DMS 273 (cell line): Measurements from ENCODE around the gene JDP2.

ENCODE experiments used
- DNase-seq: peaks from one replicate; lab custom pipeline; 2025; ENCODE audit not compliant: unreplicated experiment; lab: John Stamatoyannopoulos, UW

JDP2 gene

GRCh38 chr14:75479770-75480600, 52.2 kb downstream of the JDP2 start:
- DNase-seq, result no peak

GRCh38 chr14:75482366-75482765, 54.5 kb downstream of the JDP2 start:
- DNase-seq, result no peak

GRCh38 chr14:75484711-75485429, 57.0 kb downstream of the JDP2 start:
- no peak for DNase-seq

GRCh38 chr14:75486318-75486717, 58.5 kb downstream of the JDP2 start:
- DNase-seq, result no peak

DNA sequence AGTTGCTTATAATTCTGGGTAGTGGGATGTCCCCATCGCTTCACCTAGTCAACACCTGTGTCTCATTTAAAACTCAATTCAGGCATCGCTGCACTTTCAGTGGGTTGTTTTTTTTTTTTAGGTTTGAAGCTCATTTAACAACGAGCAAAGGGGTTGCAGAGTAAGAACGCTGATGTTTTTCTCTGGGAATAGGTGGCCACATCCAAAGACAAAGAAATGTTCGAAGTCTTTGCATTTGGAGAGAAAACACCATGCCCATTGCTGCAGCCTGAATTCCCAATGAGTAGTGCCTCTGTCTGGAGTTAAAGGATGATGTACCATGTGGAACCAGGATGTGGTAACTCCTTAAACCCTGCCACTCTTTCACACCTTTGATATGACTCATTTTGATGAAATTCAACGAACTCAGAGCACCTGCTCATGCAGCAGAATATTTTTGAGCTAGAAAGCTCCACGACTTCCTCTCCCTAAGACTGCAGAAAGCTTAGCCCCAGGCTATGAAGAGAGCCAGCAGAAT, 59.4 kb downstream of the JDP2 start:
- no peak for DNase-seq

- DNase-seq, result no peak
Measured at GRCh38 chr14:75489480-75489837, 61.6 kb downstream of the JDP2 start.

DNA sequence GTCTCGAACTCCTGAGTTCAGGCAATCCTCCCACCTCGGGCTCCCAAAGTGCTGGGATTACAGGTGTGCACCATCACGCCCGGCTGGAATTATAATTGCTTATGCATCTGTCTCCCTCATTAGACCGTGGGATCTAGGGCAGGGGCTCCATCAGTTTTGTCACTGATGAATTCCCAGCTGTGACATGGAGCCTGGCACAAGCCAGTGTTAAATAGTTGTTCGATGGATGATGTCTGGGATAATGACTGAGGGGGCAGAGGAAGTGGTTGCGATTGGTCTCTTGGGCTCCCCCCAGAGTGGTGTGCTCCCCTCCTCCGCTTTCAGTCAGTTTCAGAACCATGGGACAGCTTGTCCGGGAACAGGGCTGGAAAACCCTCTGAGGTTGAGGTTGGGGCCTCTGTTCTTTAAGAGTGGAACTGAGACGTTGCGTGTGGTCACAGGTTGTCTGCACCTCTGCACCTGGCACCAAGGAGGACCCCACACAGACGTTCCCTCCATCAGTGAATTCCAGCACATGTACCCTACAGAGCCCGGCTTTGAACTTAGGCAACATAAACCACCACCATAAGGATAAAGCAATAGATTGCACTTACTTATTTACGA, 63.7 kb downstream of the JDP2 start:
- DNase-seq, result no peak

GRCh38 chr14:75492832-75493591, 65.2 kb downstream of the JDP2 start:
- no peak for DNase-seq

DNA sequence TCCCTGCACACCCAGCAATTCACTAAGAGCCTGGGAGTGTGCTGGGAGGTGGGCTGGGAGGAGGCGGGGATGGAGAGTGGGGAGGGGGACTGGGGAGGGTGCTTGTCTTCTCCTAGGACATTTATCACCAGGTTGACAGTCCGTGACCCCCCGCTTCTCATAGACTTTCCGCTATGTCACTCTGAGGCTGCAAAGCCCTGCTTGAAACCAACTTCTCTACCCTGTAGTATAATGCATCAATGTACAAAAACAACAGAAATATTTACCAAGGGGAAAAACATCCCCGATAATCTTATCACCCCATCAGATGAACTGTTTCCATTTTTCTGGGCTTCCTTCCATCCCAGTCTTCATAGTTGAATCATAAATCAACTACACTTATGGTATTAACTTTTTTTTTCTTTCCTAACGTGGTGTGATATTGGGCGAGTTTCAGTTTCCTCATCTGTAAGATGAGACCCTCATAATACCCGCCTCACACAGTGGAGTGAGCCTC, 65.8 kb downstream of the JDP2 start:
- no peak for DNase-seq

- DNase-seq, result no peak
Measured at GRCh38 chr14:75494896-75495295, 67.1 kb downstream of the JDP2 start.

DNA sequence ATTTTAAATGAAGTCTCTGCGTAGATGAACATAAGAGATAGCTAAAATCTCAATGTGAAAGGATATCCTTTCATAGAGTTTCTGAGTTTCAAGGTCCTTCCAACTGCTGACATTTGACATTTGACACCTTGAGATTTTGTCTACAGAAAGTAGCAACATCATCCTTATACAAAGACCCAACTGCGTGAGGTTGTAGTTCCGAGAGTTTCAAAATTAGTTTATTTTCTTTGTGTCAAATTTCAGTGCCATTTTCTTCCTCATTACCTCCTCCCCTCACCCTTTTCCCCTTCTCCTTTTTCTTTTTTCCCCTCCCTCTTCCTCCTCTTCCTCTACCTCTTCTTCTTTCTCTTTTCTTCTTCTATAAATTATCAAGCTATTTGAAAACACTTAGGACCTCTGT, 67.6 kb downstream of the JDP2 start:
- no peak for DNase-seq

DNA sequence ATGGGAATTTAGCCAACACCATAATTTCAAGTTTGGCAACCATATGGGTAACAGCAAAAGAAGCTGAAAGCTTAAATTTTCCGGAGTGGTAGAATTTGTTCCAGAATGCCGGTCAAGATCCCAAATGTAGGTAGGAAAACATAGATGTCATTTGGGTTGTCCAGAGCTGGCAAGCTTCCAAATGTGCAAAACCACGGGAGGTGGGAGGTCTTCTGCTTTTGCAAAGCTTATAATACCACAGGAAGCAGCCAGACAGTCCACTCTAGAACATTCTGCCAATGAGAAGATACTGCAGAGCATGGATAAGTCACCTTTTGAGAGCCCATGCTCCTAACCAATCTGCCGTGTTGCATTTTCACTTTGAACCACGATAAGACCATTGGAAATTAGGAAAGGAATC, 68.1 kb downstream of the JDP2 start:
- DNase-seq, result no peak

DNA sequence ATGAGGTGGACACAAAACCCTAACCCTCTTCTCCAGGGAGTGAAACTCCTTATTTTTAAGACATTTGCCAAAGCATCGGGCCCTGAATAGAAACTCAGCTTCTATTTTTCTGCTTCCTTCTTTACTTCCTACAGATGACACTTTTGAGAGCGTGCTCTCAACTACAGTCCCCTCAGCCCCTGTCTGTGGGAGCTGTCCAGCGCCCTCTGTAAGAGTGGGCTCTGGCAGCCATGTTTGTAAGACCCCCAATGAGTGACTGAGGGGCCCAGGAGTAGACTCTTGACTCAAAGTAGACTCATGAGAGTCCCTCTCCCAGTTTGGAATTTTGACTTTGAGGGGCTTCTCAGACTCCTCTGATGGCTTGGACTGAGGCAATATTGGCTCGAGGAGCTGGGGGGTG, 68.9 kb downstream of the JDP2 start:
- no peak for DNase-seq

DNA sequence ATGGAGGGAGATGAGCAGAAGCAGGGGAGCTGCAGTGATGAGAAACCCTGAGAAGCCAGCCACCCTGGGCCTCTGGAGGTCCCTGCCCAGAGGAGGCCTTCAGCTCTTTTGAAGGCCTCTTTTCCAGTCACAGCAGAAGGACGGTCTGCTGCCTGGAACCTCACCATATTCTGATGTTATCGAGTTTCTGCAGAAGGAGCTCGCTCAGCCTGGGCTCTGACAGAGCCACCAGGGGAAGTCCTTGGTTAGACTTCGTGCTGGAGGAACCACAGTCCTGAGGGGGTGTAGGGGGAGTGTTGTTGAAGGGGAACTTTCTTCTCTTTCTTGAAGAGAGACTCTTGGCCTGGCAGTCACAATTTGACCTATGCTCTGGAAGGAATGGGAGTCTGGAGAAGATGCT, 69.4 kb downstream of the JDP2 start:
- no peak for DNase-seq

- DNase-seq, result no peak
Measured at GRCh38 chr14:75497701-75498100, 69.9 kb downstream of the JDP2 start.

DNA sequence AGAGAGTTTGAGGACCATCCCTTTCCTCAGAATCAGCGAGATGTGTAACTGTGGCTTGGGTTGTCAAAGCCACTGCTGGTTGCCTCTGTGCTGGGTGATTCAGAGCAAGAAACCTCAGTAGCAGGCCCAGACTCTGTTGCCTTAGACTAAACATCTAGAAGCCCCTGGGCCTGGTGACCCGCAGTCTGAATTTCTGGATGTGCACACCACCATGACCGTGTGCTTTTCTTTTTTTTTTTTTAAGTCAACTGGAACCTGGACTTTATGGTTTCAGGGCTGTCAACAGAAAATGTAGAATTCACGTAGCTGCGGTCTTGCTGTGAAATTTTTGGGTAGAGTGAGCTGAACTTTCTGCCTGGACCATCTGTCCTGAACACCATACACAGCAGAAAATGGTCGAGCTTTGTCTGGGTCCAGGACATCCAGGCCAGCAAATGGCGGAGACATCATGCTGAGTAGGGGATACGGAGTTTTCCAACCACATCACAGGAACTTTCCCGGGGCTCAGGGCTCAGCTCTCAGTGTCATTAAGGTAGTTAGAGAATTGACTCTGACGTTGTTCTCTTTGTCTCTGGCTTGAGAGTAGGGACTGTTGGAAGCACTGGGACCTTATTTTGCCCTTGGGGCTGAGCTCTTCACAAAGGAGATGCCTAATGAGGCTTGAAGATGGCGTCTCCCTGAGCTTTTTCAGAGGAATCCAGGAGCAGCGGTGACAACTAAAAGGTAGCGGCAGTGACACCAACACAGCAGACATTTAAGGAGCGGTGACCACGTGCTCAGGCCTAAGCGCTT, 71.5 kb downstream of the JDP2 start:
- no peak for DNase-seq

GRCh38 chr14:75501080-75501479, 73.3 kb downstream of the JDP2 start:
- DNase-seq, result no peak

DNA sequence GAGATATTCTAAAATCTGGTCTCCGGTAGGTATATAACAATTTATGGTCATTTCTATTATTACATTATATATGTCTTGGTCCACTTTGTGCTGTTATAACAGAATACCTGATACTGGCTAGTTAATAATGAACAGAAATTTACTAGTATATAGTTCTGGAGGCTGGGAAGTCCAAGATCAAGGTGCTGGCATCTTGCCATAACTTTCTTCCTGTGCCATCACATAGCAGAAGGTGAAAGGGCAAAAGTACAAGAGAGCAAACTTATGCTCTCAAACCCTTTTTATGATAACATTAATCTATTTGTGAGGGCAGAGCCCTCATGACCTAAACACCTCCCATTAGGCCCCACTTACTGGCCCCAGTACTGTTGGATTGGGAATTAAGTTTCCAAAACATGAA, 76.6 kb downstream of the JDP2 start:
- no peak for DNase-seq

DNA sequence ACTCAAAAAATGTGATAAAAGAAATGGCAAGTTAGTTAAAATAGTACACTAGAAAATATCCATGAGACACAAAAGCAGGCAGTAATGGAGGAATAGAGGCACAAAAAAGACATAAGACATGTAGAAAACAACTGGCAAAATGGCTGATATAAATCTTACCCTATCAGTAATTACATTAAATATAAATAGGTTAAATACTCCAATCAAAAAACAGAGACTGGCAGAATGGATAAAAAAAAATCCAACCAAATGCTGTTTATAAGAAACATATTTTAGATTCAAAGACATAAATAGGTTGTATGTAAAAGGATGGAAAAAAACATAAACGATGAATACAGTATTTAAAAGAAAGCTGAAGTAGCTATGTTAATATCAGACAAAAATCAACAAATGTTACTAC, 79.1 kb downstream of the JDP2 start:
- DNase-seq, result no peak

- DNase-seq, result no peak
Measured at GRCh38 chr14:75510547-75510946, 82.7 kb downstream of the JDP2 start.
